Psoas muscle (tissue), 8 donors: ENCODE measurements around the gene MARK2. TPM values are rescaled to one million over a fixed set of nuclear protein-coding genes. Genes with fewer than 3 reads are reported as not detected.

Source experiments
- ATAC-seq, 4 donors: fragments of 200-7000 bp; cut with Tn5 transposase; one replicate each; pipeline ENCODE4 v1.9.1; 2020; ENCODE audit warnings: moderate library complexity in 3 of 4, mild to moderate bottlenecking in 2 of 4
- DNase-seq, 2 donors: peaks; one replicate each; pipeline ENCODE4 v3.0.0-alpha.2; 2020
- H3K27ac ChIP-seq: fragments of 200-600 bp; one replicate; pipeline ENCODE4 v1.8.0; 2022
- H3K27me3 ChIP-seq, 3 donors: fragments of 200-600 bp in 1 of 3; one replicate each; pipeline versions ENCODE4 v1.6.1 to v1.8.0; 2013 to 2022; ENCODE audit warnings: low read length in 2 of 3, mild to moderate bottlenecking in 2 of 3, moderate library complexity in 1 of 3; ENCODE audit not compliant: insufficient read depth in 3 of 3
- H3K36me3 ChIP-seq, 2 donors: fragments of 200-600 bp in 1 of 2; one replicate each; pipeline versions ENCODE4 v1.6.1 to v1.8.0; 2013 to 2022; ENCODE audit warnings: low read depth in 1 of 2, mild to moderate bottlenecking in 1 of 2, moderate library complexity in 1 of 2; ENCODE audit not compliant: insufficient read depth in 1 of 2
- H3K4me1 ChIP-seq: fragments of 200-600 bp; one replicate; pipeline ENCODE4 v1.8.0; 2022
- H3K4me3 ChIP-seq: fragments of 200-600 bp; one replicate; pipeline ENCODE4 v1.8.0; 2022; ENCODE audit warnings: mild to moderate bottlenecking
- H3K9me3 ChIP-seq: fragments of 200-600 bp; one replicate; pipeline ENCODE4 v1.8.0; 2022
- CTCF ChIP-seq: fragments of 200-600 bp; IDR thresholded peaks from one replicate; pipeline ENCODE4 v1.8.0; 2022; ENCODE audit warnings: antibody characterized with exemption
- WGBS, 3 donors: extraction: QIAGEN DNeasy Blood & Tissue Kit; methylation state at CpG; one replicate each; pipeline versions ENCODE4 v1.1.6 to v1.1.7; 2013; 5-methylcytosine and 5-hydroxymethylcytosine counted together
- intact Hi-C, 2 donors: fragments of 100-400 bp; cut with DNase I; formaldehyde crosslinking; loops; one replicate each; pipeline versions ENCODE4 v1.11.0 to v1.14.2; 2022
- polyA plus RNA-seq, 3 donors: library from polyadenylated mRNA; stranded (reverse); fragments of 200-250 nt; gene quantifications; one replicate each; pipeline ENCODE4 v1.2.3, GENCODE V29; 2013
- total RNA-seq, 4 donors: library from RNA; stranded (reverse); fragmentation: NEBNext Ultra II Directional in 2 of 4; extraction: Animal tissue kit (Norgen Biotek cat#: 25700) in 2 of 4; gene quantifications; one replicate each; pipeline versions ENCODE4 v1.2.1 to v1.2.4, GENCODE V29; 2021 to 2023
- donor health status: healthy with polysubstance abuse.
- donor health status: DM: no; HTN: no; CAD: no; lungs with moderate emphysema.
- donor health status: Bipolar disorder and iron deficiency.
- donor health status: healthy.
- donor health status: DM: yes; HTN: yes; CAD: no.
- donor health status: DM: no; HTN: no; CAD: no.
- donor health status: DM: no; HTN: no; CAD: no.
- donor health status: DM: yes; HTN: yes; CAD: no.

Gene MARK2
- total and polyA plus RNA-seq, 7 donors: 11.7 to 24.9 (median 22.2) TPM

GRCh38 chr11:63931876-63932275 lies 93.0 kb downstream of the MARK2 start:
- Histone ChIP-seq H3K36me3 (no peaks in the 10 kb centered on the region), H3K4me1 (no peaks in the 10 kb centered on the region), H3K27ac (no peak overlapping the region), H3K27me3 (no peaks in the 10 kb centered on the region), H3K9me3 (no peaks in the 10 kb centered on the region), H3K4me3 (no peak overlapping the region)
- ATAC-seq (no peak), DNase-seq (no peak)
- 83 to 89% (median 85%) methylated on average over 12 of the region's 12 CpGs for WGBS, 3 donors
- intact Hi-C loops: no loop called here
- TF ChIP-seq CTCF: no peak

- TF ChIP-seq CTCF: no peak
- no peak overlapping the region for H3K27ac ChIP-seq
- intact Hi-C loops: no loop called here
Observed at GRCh38 chr11:63933459-63933858, 94.5 kb downstream of the MARK2 start.

GRCh38 chr11:63937713-63938478 lies 99.0 kb downstream of the MARK2 start:
- ATAC-seq (peak; percentile 1), DNase-seq (no peak)
- peak overlapping the region; percentile 79 for H3K4me3 ChIP-seq
- peaks cover 7% of the 10 kb centered on the region for H3K4me1 ChIP-seq
- no peaks in the 10 kb centered on the region for H3K27me3 ChIP-seq
- TF ChIP-seq CTCF: no peak
- no peaks in the 10 kb centered on the region for H3K9me3 ChIP-seq
- H3K27ac ChIP-seq: peak overlapping the region; percentile 82
- 28 to 32% (median 31%) methylated on average over 28 to 30 of the region's 30 CpGs for WGBS, 3 donors
- H3K36me3 ChIP-seq: no peaks in the 10 kb centered on the region
- intact Hi-C loops: loop anchor here in 1 of 2 donors (2.0 kb wide), 1 partner anchor 19 kb away; no protein-coding TSS in a partner anchor

More at GRCh38 chr11:63933459-63933858, 94.5 kb downstream of the MARK2 start:
- H3K4me3 ChIP-seq: no peak overlapping the region
- H3K9me3 ChIP-seq: no peaks in the 10 kb centered on the region
- H3K27me3 ChIP-seq: no peaks in the 10 kb centered on the region
- H3K36me3 ChIP-seq: no peaks in the 10 kb centered on the region
- ATAC-seq: no peak
- DNase-seq: no peak
- 12 to 41% (median 36%) methylated on average over 1 of the region's 1 CpG for WGBS, 3 donors
- H3K4me1 ChIP-seq: no peaks in the 10 kb centered on the region

- no peak for TF ChIP-seq CTCF
- Histone ChIP-seq H3K4me1 (peaks cover 7% of the 10 kb centered on the region), H3K27me3 (no peaks in the 10 kb centered on the region), H3K9me3 (no peaks in the 10 kb centered on the region), H3K36me3 (no peaks in the 10 kb centered on the region), H3K4me3 (peak within 1 kb of the TSS; percentile 79), H3K27ac (peak within 1 kb of the TSS; percentile 82)
- peak; percentile 91 to 96 for DNase-seq
- peak; percentile 94 to 98 (median 96) for ATAC-seq
- WGBS, 3 donors: 0 to 1% (median 0%) methylated on average over 47 to 90 of the region's 92 CpGs
- intact Hi-C loops: loop anchor here in 1 of 2 donors (2.0 kb wide), 1 partner anchor 20 kb away; no protein-coding TSS in a partner anchor
Observed at GRCh38 chr11:63938479-63939396, 99.8 kb downstream of the MARK2 start, which contains the start of gene NAA40. Gene NAA40, plus strand, starts transcription at chr11:63939002. Its CDS starts 95 bp downstream, at chr11:63939097.
